Subcutaneous adipose tissue (tissue), 4 donors: ENCODE data around the gene ENTPD8. TPM values are rescaled to one million over a fixed set of nuclear protein-coding genes. Genes with fewer than 3 reads are reported as not detected.

Experiments
- total RNA-seq, 4 donors: library from RNA; depleted of rRNA; stranded (reverse); fragments of >200 nt; gene quantifications; one replicate each; pipeline ENCODE4 v1.1.0, GENCODE V29; 2016
- TF ChIP-seq, protein P1 (sequence below): fragments of 450-650 bp; IDR thresholded peaks from one replicate; pipeline ENCODE4 v1.5.1; 2016; ENCODE audit warnings: low read depth, mild to moderate bottlenecking, control low read depth, antibody characterized with exemption, moderate library complexity

ENTPD8 gene
- total RNA-seq, 4 donors from 2014 or later = not detected

DNA sequence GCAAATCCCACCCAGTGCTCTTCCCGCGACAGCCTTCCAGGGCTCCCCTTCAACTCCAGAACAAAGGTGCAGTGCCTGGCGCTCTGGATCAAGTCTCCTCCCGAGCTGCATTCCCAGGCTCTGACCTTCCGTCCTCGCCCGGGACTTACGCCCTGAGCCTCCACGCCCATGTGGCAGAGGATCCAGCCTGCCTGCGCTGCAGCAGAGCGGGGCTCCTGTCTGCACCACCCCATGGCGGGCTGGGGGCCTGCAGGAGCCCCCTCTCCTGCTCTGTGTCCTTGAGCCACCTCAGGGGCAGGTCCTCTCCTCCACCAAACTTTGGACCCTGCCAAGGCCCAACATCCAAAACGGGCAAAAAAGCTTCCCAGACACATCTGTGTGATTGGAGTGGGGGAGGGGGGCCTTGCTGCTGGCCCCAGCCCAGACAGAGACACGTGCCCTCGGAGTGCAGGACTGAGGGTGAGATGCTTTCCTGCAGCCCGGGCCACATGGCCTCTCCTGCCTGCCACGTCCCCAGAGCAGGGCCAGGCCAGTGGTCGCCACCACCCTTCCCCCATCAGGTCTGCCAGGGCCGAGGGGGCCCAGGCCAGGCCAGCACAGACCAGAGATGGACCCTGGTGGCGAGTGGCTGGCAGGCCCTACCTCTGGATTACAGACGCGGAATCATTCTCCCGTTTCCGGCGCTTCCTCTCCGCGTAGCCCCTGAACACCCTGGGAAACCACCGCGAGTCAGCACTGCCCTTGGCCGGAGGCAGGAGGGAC lies 13.6 kb upstream of the ENTPD8 start:
- TF ChIP-seq, protein P1, sequence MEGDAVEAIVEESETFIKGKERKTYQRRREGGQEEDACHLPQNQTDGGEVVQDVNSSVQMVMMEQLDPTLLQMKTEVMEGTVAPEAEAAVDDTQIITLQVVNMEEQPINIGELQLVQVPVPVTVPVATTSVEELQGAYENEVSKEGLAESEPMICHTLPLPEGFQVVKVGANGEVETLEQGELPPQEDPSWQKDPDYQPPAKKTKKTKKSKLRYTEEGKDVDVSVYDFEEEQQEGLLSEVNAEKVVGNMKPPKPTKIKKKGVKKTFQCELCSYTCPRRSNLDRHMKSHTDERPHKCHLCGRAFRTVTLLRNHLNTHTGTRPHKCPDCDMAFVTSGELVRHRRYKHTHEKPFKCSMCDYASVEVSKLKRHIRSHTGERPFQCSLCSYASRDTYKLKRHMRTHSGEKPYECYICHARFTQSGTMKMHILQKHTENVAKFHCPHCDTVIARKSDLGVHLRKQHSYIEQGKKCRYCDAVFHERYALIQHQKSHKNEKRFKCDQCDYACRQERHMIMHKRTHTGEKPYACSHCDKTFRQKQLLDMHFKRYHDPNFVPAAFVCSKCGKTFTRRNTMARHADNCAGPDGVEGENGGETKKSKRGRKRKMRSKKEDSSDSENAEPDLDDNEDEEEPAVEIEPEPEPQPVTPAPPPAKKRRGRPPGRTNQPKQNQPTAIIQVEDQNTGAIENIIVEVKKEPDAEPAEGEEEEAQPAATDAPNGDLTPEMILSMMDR = no peak

DNA sequence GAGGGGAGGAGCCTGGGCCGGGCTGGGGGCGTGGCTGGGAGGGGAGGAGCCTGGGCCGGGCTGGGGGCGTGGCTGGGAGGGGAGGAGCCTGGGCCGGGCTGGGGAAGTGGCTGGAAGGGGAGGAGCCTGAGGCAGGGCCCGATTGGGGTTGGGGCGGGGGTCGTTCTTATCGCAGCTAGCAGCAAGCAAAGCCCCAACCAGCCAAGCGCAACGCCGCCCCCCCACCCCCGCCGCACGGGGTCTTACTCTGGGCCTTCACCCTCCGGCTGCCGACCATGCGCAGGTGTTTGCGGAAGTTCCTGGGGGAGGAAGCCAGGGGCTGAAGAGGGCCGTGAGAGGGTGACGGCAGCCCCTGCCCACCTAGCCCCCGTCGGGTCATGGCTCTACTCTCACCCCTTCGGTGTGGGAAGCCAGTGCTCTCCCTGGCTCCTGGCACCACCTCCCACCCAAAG lies 13.0 kb upstream of the ENTPD8 start:
- TF ChIP-seq, protein P1 = no peak

DNA sequence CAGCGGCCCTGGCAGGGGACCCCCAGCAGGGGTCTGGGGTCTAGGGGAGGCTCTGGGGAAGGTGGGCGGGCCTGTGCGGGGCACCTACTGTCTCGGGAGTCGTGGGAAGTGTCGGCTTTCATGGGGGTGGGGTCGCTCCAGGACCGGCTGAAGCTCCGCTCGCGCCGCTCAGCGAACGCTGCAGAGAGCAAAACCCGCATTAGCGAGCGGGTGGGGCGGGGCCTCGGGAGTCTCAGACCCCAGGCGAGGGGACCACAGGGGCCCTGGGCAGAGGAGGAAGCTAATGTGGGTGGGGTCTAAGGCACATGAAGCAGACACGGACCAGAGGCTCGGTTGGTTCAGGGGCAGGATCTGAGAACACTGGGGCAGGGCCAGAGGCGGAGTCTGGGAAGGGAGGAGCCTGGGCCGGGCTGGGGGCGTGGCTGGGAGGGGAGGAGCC lies 12.5 kb upstream of the ENTPD8 start:
- TF ChIP-seq, protein P1 = no peak

DNA sequence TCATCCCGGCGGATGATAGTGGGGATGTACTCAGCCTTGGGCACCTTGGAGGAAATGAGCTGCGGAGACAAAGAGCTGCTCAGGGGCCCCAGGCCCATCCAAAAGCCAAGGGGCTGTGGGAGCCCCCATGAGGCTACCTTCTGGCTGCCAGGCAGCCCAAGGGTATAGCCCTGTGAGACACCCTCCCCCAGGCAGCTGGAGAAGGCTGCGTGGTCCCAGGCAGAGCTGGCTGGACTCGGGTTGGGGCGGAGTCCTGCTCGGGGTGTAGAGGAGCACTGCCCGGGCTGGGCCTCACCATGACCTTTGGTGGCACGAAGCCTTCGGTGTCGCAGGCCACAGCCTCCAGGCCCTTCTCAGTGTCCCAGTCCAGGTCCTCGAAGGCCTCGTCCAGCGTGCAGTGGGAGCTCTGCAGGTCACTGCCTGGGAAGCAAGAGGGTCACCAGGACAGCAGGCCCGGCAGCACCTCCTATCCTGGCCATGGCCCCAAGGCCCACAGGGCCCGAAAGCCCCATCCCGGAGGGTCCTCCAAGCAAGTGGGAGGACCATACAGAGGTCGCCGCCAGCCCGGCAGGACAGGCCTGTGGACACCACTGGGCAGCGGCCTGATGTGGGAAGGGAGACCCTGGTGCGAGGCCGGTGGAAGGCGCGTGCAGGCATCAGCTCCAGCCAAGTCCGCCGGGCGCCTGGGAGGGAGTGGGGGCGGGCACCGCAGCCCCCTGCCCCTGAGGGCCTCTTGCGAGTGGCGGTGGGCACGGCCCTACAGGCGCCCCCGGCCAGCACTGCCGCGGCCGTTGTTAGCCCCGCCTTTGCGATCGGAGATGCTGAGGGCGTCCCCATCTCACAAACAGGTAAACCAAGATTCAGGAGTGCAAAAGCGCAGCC lies 11.8 kb upstream of the ENTPD8 start:
- TF ChIP-seq, protein P1 = no peak

DNA sequence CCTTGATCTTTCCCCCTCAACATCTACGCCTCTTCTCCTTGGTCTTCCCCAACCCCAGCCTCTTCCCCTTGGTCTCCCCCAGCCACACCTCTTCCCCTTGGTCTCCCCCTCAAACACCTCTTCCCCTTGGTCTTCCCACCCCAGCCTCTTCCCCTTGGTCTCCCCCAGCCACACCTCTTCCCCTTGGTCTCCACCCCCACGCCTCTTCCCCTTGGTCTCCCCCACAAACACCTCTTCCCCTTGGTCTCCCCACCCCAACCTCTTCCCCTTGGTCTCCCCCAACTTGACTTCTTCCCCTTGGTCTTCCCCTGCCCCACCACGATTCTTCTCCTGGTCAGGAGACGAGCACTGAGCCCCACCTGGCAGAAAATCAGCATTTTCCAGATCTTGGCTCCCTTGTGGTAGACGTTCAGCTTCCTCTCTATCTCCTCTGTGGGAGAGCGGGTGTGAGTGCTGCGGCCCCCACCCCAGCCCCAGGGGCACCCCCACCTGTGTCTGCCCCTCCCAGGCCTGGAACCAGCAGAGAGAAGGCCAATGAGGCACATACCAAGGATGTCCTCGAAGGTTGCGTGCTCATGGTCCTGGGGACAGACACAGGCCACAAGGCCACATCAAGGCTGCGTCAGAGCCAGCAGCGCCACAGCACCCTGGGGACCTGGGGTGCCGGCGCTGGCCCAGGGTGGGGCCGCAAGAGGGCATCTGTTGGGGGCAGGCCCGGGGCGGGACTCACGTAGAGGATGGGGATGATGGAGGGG lies 11.0 kb upstream of the ENTPD8 start:
- TF ChIP-seq, protein P1 = no peak

DNA sequence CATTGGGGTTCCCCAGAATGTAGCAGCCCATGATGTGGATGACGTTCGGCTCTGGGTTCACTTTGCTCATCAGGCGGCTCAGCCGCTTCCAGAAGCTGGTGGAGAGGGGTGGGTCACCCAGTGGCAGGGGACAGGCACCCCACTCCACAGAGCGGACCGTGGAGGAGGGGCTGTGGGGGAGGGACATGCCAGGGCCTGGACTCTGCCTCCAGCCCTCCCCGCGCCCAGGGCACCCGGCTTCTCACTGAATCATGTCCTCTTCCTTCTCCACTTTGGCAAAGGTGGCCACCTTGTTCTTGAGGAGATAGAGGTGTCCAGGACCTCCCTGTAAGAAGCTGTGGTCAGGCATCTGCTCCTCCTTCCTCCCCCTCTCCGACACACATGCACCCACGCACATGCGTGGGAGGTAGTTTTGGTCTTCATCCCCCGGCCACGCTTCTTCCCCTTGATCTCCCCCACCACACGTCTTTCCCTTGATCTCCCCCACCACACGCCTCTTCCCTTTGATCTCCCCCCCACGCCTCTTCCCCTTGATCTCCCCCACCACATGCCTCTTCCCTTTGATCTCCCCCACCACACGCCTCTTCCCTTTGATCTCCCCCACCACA lies 8.9 kb upstream of the ENTPD8 start:
- TF ChIP-seq, protein P1 = no peak
